Measurements from ENCODE around the gene CLHC1. TPM values are rescaled to one million over a fixed set of nuclear protein-coding genes. Genes with fewer than 3 reads are reported as not detected.

Gene CLHC1
- total RNA-seq, 1 experiment from 2014 or later: 10.4 TPM

DNA sequence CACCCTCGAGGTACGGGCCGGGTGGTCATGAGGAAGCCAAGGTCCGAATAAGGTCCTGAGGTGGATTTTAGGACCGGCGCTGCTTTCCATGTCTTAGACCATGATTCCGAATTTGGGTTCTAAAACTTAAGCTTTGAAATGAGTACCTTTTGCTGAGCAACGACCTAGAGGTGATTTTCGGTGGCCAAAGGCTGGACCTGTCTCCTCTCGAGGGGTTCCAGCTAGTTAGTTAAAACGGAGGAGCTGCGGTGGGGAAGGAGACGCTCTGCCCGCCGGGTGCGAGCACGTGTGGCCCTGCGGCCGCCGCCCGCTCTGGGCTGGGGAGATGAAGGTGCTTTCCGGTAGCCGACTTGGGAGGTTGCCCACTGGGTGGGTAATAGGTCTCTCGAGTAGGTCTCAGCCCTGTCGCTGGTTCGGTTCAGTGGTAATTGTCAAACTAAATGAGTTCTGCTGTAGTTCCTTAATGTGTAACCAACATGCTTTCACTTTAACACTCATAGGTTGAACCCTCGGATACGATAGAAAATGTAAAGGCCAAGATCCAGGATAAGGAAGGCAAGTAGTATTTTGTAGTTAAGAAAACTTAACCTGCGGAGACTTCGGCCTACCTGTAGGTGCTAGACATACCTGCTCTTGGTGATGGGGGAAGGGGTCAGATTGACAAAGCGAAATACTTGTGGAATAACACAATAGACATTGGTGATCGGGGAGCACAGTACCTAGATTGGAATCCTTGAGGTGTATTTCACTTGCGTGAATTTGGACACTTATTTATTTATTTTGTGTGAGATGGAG is 967 bp upstream of the CLHC1 start:
- Mint-ChIP-seq H3K4me3 (ENCODE audit: low read depth, unreplicated experiment) (peak overlapping the region; percentile 80), H3K36me3 (ENCODE audit: insufficient read depth, unreplicated experiment) (peaks cover 64% of the 10 kb centered on the region), H3K27me3 (ENCODE audit: unreplicated experiment) (no peaks in the 10 kb centered on the region), H3K9me3 (ENCODE audit: low read depth, unreplicated experiment) (no peaks in the 10 kb centered on the region), H3K4me1 (ENCODE audit: low read depth, unreplicated experiment) (peaks cover 27% of the 10 kb centered on the region), H3K27ac (ENCODE audit: unreplicated experiment) (peak overlapping the region; percentile 92)
- TSS peak; percentile 64 for BruUV-seq (replicated peaks)
- intact Hi-C loops (cut with micrococcal nuclease; ENCODE audit: unreplicated experiment): loop anchor here (10.0 kb wide), 2 partner anchors 202 to 282 kb away; partner anchors contain the start of gene CFAP36
- CTCF ChIA-PET: interaction anchor here (0.5 kb wide), 1 partner anchor 172 kb away, joined by 3 read pairs; no protein-coding TSS in a partner anchor
- DNase-seq: peak; percentile 25
- TF ChIP-seq, protein P1, sequence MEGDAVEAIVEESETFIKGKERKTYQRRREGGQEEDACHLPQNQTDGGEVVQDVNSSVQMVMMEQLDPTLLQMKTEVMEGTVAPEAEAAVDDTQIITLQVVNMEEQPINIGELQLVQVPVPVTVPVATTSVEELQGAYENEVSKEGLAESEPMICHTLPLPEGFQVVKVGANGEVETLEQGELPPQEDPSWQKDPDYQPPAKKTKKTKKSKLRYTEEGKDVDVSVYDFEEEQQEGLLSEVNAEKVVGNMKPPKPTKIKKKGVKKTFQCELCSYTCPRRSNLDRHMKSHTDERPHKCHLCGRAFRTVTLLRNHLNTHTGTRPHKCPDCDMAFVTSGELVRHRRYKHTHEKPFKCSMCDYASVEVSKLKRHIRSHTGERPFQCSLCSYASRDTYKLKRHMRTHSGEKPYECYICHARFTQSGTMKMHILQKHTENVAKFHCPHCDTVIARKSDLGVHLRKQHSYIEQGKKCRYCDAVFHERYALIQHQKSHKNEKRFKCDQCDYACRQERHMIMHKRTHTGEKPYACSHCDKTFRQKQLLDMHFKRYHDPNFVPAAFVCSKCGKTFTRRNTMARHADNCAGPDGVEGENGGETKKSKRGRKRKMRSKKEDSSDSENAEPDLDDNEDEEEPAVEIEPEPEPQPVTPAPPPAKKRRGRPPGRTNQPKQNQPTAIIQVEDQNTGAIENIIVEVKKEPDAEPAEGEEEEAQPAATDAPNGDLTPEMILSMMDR (IDR thresholded peaks at IDR 0.05; ENCODE audit: unreplicated experiment): no peak

DNA sequence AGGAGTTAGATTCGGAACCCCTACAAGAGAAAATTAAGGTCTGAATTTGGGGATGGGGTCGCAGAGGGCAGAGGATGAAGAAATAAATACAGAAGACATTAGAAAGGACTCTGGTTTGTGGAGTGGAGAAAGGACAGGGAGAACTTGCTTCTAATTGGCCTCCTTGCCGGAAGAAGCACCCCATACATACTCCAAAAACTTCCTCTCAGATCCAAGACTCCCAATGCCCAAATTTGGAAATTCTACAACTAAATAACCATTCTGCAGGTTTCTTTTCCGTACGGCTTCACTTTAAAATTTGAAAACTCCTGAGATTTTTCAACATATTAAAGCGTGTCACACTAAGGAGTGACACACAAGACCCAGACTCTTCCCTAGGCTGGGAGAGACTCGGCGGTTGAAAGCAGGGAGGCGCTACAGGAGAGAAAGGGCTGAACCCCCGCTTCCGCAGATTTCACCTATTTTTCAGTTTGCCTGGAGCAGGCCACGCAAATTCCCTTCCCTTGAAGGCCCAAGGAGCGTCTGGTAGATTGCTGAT is 478 bp downstream of the CLHC1 start:
- TSS peak; percentile 58 for BruUV-seq (replicated peaks)
- CTCF ChIA-PET: interaction anchor here (0.9 kb wide), 1 partner anchor 12 kb away, joined by 3 read pairs; no protein-coding TSS in a partner anchor
- Mint-ChIP-seq H3K36me3 (ENCODE audit: insufficient read depth, unreplicated experiment) (peaks cover 58% of the 10 kb centered on the region), H3K9me3 (ENCODE audit: low read depth, unreplicated experiment) (no peaks in the 10 kb centered on the region), H3K4me3 (ENCODE audit: low read depth, unreplicated experiment) (peak overlapping the region; percentile 80), H3K27ac (ENCODE audit: unreplicated experiment) (peak overlapping the region; percentile 92), H3K4me1 (ENCODE audit: low read depth, unreplicated experiment) (peaks cover 27% of the 10 kb centered on the region), H3K27me3 (ENCODE audit: unreplicated experiment) (no peaks in the 10 kb centered on the region)
- DNase-seq: no peak
- intact Hi-C loops (cut with micrococcal nuclease; ENCODE audit: unreplicated experiment): loop anchor here (10.0 kb wide), 2 partner anchors 203 to 283 kb away; partner anchors contain the start of gene CFAP36
- TF ChIP-seq, protein P1 (IDR thresholded peaks at IDR 0.05; ENCODE audit: unreplicated experiment): no peak

DNA sequence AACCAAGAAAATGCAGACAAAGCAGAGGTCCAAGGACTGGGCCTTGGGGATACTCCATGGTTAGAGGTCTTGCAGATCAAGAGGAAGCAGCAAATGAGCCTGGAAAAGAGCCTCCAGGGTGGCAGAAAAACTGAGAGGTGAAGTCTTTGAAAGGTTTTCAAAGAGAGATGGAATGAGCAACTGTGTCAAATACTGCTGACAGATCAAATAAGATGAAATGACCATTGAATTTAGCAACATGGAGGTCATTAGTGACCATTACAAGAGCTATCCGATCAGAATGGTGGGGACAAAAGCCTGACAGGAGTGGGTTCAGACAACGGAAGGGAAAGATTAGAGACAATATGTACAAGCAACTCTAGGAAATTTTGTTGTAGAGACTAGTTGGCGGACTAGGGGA is 1.5 kb downstream of the CLHC1 start:
- no peaks in the 10 kb centered on the region for H3K9me3 Mint-ChIP-seq (ENCODE audit: low read depth, unreplicated experiment)

DNA sequence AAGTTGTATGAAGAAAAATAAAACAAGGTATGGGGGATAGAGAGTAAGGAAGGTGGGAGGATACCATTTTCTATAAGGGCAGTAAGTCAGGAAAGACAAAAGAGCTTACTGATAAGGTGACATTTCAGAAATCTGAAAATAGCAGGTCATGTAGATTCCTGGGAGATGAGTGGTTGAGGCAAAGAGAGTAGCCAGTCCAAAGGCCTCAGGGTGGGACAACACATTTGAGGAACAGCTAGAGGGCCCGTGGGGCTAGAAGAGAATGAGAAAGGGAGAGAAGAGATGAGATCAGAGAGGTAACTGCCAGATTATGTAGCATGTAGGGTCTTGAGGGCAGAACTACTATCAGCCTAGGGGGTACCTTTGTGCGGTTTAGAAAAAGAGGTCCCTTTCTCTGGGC is 2.9 kb downstream of the CLHC1 start:
- Mint-ChIP-seq H3K27ac (ENCODE audit: unreplicated experiment) (no peak overlapping the region), H3K4me1 (ENCODE audit: low read depth, unreplicated experiment) (peaks cover 27% of the 10 kb centered on the region), H3K4me3 (ENCODE audit: low read depth, unreplicated experiment) (no peak overlapping the region), H3K27me3 (ENCODE audit: unreplicated experiment) (no peaks in the 10 kb centered on the region), H3K36me3 (ENCODE audit: insufficient read depth, unreplicated experiment) (peaks cover 38% of the 10 kb centered on the region), H3K9me3 (ENCODE audit: low read depth, unreplicated experiment) (no peaks in the 10 kb centered on the region)
- no peak for DNase-seq
- intact Hi-C loops (cut with micrococcal nuclease; ENCODE audit: unreplicated experiment): no loop called here
- TF ChIP-seq, protein P1 (IDR thresholded peaks at IDR 0.05; ENCODE audit: unreplicated experiment): no peak
- CTCF ChIA-PET: no interaction called here
- no TSS peak for BruUV-seq (replicated peaks)

More for the DNA sequence above, 1.5 kb downstream of the CLHC1 start:
- Mint-ChIP-seq H3K4me3 (ENCODE audit: low read depth, unreplicated experiment) (peak overlapping the region; percentile 80), H3K4me1 (ENCODE audit: low read depth, unreplicated experiment) (peaks cover 27% of the 10 kb centered on the region), H3K27ac (ENCODE audit: unreplicated experiment) (peak overlapping the region; percentile 9), H3K36me3 (ENCODE audit: insufficient read depth, unreplicated experiment) (peaks cover 51% of the 10 kb centered on the region), H3K27me3 (ENCODE audit: unreplicated experiment) (no peaks in the 10 kb centered on the region)
- BruUV-seq (replicated peaks): no TSS peak
- CTCF ChIA-PET: no interaction called here
- TF ChIP-seq, protein P1 (IDR thresholded peaks at IDR 0.05; ENCODE audit: unreplicated experiment): no peak
- no peak for DNase-seq
- intact Hi-C loops (cut with micrococcal nuclease; ENCODE audit: unreplicated experiment): loop anchor here (10.0 kb wide), 2 partner anchors 204 to 284 kb away; partner anchors contain the start of gene CFAP36

All from Calu3 (cell line).